GM10847 (cell line): ENCODE data around the gene PLD6.

Experiments used
- POLR2A ChIP-seq: IDR thresholded peaks from 2 replicates; pipeline ENCODE4 v1.6.1; 2011; ENCODE audit not compliant: insufficient read length; ENCODE audit errors: extremely low read depth

PLD6 gene

DNA sequence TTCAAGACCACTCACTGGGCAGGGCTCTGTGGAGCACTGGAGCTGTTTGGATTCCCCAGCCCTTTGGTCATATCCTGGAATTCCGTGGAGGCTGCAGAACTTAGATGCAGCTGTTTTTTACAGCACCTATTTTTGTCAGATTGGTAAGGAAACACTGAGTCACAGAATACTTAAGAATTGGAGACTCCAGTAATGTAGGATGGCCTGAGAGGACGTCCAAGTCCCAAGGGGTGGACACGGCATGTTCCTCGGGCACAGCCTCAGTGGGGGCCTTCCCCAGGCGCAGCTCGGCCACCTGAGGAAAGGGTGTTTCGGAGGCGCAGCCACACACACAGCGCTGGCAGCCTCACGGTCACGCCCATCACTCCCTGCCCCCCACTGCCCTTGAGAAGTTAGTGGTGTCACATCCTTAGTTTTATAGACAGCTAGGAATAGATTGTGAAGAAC, 14.8 kb downstream of the PLD6 start:
- no peak for TF ChIP-seq POLR2A

DNA sequence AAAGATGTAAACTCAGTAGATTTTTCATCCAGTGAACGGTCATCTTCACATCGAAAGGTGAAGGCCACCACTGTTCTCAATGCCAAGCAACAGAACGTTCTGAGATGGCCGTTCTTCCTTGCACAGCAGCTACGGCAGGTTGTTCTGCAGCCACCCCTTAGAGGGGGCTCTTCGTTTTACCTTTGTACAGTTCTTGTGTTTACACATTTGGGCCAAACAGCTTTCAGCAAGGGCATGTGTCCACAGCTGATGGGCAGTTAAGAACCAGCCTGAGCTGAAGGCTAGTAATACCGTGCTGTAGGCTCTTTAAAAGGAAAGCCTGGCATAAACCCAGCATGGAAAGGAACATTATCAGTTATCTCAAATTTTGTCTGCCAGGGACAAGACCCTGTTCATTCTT, 15.9 kb downstream of the PLD6 start:
- no peak for TF ChIP-seq POLR2A

DNA sequence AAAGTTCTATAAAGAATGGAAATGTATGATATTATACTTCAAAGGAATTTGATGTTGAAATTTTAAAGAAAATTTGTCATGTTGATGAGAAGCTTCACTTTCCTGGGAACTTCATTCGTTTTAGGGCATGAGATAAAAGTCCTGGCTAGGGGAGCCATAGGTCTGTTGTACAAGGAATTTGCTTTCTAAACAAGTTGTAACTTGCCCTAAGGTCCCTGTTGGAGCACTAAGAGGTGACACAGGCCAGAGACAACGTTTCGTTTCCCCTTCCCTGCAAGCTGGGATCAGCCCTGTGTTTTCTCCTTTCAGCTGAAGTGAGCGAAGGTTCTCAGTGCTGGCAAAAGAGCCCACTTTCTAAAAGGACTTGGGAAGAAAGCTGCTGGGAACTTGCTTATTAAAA, 16.6 kb downstream of the PLD6 start:
- no peak for TF ChIP-seq POLR2A

DNA sequence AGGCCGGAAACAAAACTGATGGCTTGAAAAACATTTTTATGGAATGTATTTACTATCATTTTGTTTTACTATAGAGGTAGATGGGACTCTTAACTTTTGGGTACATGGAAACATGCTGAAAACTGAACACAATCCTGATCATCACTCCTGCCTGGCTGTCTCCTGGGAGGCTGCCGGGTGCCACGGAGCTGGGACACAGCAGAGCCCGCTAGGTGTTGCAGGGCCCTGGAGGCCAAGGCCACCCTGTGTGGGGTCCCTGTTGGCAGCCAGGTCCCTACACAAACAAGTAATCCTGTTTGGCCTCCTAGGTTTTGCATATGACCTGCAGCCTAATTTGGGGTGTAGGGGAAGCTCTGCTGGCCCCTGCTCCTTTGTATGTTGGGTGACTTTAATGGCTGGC, 17.5 kb downstream of the PLD6 start:
- no peak for TF ChIP-seq POLR2A

DNA sequence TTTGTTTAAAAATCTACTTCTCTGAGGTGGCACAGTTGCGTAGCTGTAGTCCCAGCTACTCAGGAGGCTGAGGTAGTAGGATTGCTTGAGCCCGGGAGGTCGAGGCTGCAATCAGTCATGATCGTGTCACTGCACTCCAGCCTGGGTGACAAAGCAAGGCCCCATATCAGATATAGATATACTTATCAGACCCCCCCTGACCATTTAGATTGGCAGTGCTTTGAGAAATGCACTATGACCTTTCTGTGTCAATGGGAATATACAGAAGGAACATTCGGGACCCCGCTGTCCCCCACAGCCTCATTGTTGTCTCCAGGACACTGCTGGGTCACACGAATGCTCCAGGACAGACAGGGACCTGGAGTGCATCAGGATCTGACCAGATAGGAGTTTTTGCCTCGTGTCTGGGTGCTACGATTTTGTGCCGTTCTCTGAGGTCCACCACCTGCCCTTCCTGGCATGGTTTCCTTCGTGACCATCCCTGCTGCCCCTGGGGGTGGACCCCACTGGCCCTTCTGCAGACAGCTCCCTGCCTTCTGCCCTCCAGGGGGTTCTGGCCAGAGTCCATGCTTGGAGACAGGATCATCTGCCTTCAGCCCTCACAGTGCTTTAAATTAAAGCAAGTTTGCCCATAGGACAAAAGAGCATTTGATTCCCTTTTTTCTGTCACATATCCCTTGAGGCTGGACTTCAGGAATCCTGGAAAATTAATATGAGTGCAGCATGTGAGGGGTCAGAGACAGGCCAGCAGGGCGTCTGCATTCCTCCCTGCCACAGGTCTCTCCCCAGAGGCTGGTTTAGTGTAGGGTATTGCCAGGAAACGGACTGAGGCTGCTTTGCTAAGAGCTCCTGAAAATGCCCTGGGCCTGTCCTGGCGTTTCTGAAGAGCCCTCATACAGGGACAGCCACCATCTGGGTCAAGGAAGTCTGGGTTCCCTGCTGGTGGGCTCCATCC, 19.3 kb downstream of the PLD6 start:
- no peak for TF ChIP-seq POLR2A

DNA sequence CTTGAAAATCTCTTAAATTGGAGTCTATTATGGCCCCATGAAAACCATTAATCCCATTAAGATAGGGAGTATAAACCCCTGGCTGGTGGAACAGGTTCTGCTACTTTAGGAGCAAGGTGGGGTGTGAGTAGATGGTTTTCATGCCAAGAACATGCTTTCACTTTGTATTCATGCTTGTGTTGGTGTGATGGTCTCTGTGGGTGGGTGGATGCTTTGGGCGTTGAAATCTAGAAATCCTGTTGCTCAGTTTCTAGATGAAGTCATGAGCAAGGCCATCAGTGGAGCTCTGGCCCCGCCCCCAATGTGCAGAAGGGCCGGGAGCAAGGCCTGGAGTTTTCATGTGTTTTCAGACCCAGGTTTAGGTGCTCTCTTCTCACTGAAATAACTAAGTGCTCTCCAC, 20.1 kb downstream of the PLD6 start:
- no peak for TF ChIP-seq POLR2A

DNA sequence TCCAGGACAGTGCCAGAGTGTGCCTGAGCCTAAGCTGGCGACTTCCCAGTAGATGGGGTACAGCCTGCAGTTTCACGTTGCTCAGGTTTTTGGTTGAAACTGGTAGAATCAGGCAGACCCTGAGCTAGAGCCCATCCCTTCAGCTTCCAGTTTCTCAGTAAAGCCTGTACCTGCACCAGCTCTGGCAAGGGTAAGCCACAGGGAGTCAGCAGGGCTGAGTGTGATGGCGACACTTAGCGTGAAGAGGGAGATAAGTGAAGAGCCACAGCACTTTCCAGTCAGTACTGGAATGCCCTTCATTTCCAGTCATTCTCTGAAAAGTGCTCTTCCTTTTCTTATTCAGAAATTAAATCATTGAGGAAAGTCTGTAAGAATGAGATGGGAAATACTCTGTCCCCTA, 22.4 kb downstream of the PLD6 start:
- no peak for TF ChIP-seq POLR2A

DNA sequence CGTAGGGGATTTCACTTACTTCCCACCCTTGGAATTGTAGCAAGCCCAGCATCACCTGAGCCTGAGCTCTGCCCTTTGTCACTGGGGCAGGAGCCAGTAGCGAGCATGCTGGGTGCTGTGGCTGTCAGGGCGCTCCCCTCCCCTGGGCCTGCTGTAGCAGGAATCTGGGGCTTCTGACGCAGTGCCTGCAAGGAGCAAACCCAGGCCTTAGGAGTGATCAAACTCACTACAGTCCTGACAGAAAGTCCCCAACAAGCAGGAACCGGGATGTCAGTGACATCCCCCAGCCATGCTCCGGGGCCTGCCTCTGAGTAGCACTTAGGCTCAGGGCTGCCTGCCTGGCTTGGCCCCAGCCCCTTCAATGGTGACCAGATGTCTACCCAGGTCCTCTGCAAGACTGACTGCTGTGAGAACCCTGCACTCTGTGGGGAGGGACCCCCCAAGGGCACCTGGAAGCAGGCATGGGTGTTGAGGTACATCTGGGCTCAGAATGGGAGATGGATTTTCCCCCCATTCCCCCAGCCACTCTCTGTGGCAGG, 23.5 kb downstream of the PLD6 start:
- TF ChIP-seq POLR2A: no peak

DNA sequence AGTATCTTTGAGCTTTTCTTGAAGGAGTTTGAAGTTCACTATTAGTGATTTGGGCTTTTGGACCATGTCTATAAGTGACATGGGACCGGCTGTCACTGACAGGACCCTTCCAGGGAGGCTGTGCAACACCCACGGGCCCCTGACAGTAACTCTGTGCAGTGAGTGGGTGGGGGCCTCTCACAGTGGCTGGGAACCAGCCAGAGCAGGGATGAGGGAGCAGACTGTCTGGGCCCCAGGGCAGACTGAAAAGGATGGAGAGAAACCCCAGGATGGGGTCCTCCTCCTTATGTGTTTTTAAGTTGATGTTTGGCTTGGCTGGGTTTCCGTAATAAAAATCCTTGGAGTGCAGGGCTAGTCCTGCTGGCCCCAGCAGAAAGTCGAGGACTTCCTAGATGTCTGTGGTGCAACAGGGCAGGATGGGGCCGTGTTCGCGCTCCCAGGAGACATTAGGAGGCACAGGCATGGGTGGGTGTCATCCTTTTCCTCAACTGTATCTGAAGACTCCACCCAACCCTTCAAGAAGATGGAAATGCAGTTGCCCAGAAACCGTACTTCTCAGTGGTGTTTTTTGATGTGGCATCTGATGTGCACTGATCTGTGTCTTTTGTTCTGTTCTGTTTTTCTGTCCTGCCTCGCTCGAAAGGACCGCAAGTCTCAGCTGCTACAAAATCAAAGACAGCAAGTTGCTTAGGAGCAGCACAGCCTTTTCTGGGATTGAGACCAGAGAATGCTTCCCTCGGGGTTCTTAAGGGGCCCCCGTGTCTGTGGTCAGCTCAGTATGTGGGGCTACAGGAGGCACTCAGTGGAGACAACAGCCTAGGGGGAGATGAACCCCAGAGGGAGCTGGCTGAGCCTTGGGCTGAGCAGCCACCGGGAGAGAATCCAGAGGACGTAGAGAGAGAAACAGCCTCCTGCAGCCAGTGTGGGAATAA, 24.2 kb downstream of the PLD6 start:
- TF ChIP-seq POLR2A: no peak

DNA sequence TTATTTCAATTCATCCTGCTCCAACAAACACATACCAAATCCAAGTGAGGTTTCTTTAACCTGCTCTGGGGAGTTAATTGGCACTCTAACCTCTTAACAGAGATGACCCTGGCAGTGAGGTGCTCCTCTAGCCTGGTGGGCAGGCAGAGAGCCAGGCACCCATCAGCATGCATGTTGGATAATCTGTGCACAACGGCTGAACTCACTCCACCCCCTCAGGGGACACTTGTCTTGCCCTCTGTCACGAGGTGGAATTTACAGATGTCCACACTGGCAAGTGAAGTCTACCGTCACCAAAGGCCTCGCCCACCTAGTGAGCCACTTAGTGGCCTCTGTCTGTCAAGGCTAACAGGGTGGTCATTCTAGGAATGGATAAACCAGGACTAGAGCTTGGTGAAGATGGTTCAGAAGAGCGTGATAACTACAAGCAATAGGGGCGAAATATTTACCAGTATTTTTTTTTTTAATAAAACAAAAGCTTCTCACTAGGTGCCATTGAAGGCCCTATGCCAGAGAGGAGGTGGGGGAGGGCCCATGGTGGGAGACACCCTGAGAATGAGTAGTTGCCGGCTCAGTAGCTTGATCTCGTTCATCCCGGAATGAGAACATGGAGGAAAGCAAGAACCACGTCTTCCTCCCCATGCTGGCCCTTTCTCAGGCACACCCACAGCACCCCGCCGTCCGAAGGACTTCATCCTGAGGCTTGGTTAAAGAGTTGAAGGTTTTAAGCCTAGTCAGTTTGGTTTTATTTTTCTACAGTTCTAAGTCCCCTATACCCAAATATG, 25.2 kb downstream of the PLD6 start:
- no peak for TF ChIP-seq POLR2A

DNA sequence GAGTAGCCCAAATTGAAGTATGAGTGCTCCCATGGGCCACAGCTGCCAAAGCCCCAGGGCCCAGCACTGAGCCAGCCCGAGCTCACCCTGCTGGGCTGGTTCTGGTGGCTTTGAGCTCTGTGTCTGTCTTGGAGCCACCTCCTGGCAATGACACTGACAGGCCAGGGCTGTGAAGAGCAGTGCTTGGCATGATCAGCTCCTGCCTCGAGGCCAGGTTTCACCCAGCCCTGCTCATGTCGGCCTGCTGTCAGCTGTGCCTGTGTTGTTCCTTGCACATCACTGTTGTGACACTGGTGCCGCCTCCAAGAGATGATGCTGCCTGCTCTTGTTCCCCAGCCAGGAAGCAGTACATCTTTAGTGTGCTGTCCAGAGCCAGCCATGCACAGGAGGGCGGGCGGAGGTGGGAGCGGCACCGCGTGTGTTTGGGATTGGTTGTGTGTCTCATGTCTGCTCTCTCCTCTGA, 26.0 kb downstream of the PLD6 start:
- no peak for TF ChIP-seq POLR2A

DNA sequence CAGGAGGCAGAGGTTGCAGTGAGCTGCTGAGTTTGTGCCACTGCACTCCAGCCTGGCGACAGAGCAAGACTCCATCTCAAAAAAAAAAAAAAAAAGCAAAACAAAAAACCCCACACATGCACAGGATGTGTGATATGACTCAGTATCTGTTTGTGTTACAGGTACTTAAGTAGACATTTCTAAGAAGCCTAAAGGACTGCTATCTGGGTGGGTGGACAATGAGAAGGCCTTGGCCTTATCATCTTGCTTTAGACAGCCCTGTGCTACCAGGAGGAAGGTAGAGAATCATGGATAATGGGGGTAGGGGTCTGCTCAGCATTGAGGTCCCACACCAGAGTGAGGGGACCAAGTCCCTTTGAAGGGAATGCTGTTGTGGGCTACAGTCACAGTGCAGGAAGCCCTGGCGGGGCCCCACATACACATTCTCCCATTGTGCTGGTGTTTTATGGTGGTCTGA, 26.7 kb downstream of the PLD6 start:
- no peak for TF ChIP-seq POLR2A

DNA sequence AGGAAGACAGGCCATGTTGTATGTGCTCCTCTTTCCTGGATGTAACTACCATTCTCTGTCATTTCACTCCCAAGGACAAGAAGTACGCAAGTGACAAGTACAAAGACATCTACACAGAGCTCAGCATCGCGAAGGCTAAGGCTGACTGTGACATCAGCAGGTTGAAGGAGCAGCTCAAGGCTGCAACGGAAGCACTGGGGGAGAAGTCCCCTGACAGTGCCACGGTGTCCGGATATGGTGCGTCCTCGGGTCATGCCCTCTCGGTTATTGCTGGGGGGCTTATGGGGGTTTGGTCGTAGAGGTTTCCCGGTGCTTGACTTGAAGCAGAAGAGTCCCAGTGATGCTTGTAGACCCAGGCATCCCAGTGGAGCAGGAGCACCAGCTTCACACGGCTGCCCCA, 29.0 kb downstream of the PLD6 start:
- no peak for TF ChIP-seq POLR2A

DNA sequence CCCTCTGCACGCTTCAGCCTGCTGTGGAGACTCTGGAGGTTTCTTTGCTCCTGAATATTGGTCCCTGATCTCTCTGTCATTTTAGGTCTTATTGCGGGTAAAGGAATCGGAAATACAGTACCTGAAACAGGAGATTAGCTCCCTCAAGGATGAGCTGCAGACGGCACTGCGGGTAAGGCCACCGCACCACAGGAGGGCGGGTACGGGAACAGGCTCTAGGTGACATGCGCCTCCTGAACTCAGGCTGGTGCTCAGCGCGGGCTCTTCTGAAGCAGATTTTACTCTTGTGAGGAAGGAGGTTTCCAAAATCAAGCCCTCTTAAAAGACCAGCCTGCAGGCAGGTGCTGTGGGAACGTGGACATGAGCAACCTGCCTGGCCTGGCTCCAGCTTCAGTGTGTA, 29.8 kb downstream of the PLD6 start:
- no peak for TF ChIP-seq POLR2A

DNA sequence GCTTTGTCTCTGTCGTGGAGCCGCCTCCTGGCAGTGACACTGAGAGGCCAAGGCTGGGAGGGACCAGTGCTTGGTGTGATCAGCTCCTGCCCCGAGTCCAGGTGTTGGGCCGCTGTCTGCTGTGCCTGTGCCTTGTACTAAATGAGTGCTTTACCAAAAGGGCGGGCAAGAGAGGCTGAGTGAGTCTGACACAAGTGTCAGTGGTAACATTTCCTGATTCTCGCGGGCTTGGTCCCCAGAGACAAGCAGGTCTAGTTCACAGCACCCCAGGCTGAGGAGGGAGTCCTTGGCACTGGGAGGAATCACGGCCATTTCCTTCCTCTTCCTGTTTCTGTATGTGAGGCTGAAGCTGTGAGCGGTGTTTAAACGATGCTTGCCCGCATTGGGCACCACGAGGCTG, 30.2 kb downstream of the PLD6 start:
- TF ChIP-seq POLR2A: no peak
